Epithelial cell of esophagus (primary cell): Measurements from ENCODE around the gene CACNA1H.
"Not testable (repeated sequence)": the region's sequence is repeated elsewhere in the genome, so short reads cannot be mapped to it uniquely, and the experiment has no call there.

Experiments
- DNase-seq: peaks from one replicate; pipeline ENCODE4 v3.0.0; 2010; ENCODE audit warnings: low read depth
- H3K4me3 ChIP-seq: 2 replicates; pipeline ENCODE4 v1.5.1; 2011; ENCODE audit warnings: mild to moderate bottlenecking, low read length, control low read depth
- TF ChIP-seq, protein P1 (sequence below): IDR thresholded peaks from 2 replicates; pipeline ENCODE4 v1.5.1; 2011; ENCODE audit warnings: low read depth, mild to moderate bottlenecking, low read length, control low read depth, inconsistent platforms; ENCODE audit not compliant: insufficient read depth; ENCODE audit errors: missing control alignments

The CACNA1H gene

DNA sequence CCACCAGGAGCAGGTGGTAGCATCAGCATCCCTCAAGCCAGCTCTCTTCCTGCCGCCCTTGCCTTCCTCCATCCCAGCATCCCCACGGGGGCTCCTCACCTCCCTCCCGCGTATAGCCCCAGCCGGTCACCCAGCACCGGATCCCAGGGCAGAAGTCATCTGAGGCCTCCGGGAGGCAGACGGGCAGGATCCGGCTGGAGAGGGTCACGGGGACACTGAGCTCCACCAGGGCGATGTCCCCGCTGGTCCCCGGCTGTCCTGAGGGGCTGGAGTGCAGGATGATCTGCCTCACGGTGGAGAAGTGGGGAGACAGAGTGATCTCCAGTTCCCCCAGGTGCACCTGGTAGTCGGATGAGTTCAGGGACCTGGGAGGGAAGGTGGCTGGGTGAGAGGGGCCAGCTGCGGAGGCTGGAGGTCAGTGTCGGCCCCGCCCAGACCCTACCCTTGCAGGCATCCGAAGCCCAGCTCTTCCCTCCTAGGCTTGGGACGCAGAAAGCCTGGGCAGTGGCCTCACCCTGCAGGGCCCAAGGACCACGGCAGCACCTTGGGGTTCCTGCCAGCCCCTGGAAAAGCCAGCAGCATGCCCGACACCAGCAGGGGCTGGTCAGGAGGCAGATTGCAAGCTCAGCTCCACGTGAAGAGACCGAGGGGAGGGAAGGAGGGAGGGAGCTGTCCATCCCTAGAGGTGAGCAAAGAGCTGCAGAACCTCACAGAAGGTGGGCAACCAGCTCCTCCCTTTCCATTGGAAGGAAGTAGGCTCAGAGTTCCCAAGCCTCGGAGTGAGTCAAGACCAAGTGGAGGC, 69.8 kb downstream of the CACNA1H start:
- TF ChIP-seq, protein P1, sequence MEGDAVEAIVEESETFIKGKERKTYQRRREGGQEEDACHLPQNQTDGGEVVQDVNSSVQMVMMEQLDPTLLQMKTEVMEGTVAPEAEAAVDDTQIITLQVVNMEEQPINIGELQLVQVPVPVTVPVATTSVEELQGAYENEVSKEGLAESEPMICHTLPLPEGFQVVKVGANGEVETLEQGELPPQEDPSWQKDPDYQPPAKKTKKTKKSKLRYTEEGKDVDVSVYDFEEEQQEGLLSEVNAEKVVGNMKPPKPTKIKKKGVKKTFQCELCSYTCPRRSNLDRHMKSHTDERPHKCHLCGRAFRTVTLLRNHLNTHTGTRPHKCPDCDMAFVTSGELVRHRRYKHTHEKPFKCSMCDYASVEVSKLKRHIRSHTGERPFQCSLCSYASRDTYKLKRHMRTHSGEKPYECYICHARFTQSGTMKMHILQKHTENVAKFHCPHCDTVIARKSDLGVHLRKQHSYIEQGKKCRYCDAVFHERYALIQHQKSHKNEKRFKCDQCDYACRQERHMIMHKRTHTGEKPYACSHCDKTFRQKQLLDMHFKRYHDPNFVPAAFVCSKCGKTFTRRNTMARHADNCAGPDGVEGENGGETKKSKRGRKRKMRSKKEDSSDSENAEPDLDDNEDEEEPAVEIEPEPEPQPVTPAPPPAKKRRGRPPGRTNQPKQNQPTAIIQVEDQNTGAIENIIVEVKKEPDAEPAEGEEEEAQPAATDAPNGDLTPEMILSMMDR: no peak
- H3K4me3 ChIP-seq: no peak overlapping the region
- DNase-seq: no peak

DNA sequence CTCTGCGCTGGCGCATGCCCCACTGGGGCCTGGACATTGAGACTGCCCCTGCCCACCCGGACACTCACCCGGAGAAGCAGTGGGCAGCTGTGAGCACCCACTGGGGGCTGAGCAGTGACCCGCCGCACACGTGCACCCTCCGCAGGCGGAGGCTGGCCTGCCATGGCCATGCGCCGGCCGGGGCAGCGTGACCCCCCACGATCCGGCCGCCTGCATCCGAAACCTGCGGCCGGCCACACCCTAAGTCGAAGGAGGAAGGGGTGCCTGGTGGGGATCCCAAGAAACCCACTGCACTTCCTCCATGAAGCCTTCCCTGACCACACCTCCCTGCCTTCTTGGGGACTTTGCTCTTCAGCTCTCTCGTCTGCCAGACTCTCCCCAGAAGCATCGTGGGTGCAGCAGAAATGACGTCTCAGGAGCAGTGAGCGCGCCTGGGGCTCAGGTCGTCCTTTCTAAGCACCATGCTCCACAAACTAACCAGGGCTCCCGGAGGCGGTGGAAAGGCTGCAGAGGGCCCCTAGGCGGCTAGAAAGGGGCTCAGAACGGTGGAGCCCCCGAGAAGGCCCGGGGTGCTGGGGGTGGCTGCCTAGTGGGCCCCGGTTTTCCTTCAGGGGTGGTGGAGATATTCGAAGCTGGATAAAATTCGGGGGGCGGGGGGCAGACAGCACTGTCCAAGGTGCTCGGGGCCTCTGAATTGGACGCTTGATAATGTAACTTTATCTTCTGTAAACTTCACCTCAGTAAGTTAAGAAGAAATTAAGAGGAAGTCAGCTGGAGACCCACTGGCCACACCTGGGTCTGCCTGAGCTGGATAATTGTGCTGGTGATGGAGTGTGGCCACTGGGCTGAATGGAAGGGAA, 70.7 kb downstream of the CACNA1H start:
- H3K4me3 ChIP-seq: no peak overlapping the region
- no peak for DNase-seq
- TF ChIP-seq, protein P1: no peak

DNA sequence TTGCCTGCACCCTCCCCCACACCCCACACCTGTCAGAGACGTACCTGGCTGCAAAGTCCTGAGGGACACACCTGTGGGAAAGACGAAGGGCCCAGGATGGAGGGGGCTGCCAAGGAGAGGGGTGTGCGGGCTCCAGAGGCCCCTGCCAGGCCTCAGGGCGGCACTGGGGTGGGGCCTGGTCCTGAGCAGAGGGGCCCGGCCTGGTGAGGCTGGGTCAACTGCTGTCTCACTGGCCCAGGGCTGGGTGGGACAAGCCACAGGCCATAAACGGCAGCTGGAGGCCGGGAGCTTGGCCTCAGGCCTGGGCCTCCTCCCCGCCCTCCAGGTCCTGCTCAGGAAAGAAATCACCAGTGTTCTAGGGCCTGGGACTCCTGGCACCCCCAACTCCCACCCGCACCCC, 71.7 kb downstream of the CACNA1H start:
- no peak for DNase-seq
- no peak overlapping the region for H3K4me3 ChIP-seq
- TF ChIP-seq, protein P1: no peak

DNA sequence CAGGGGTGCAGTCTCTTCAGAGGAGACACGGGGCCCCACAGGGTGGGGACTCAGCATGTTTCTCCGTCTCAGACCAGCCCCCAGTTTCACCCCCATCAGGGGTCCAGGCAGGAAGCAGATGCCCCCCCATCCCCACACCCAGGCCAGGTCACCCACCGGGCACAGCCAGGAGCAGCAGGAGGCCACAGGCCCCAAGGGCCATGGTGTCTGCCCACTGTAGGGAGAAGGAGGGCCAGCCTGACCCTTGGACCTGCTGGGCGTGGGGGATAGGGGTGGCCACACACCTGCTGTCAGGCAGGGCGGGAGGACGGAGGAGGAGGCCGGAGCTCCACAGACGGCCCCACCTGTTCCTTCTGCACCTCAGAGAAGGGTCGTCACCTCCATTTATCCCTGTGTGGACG, 72.1 kb downstream of the CACNA1H start, which contains the start of gene TPSG1:
Gene TPSG1 (minus strand): TSS at position 218 of the 401 bp plus-strand sequence. CDS start 16 bp downstream, at position 202.
- H3K4me3 ChIP-seq: no peak within 1 kb of the TSS
- TF ChIP-seq, protein P1: no peak
- no peak for DNase-seq

DNA sequence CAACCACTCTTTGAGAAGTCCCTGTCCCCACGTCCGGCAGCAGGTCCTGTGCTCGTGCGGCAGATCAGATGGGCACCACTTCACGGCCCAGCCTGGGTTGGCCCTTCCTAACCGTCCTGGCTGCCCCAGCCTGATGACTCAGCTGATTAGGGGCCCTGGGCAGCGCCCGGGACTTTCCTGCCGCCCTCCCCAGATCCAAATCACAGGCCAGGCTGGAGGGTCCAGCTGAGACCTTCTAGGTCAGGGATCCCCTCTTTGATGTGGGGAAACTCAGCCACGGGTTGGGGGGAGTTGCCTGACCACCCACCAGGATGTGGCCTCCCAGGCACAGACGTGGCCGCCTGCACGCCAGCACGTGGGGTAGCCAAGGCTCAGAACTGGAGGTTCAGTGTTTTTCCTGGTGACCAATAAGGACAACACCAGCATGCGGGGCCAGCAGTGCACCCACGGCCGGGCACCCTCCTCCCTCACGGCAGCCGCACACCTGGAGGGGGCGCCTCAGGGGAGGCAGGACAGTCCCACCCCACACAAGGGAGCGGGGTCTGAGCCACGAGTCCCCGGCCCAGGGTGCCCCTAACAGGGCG, 72.9 kb downstream of the CACNA1H start:
- not testable (repeated sequence) for H3K4me3 ChIP-seq, DNase-seq

DNA sequence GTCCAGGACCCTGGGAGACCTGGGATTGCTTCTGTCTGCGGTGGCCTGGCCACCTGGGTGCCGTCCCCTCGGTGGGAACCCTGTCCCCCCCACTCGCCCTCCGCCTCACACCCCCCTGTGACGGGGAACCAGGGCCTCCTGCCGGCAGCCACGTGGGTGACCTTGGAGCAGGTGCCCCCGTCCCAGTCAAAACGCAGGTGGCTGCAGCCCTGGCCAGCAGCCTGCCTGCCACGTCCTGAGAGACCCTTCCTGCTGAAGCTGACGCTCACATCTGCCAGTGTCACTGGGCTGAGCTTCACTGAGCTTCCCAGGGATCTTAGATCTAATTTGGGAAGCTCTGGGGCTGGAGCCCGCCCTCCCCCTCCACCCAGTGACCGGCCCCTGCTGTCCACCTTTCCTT, 73.8 kb downstream of the CACNA1H start:
- not testable (repeated sequence) for H3K4me3 ChIP-seq, DNase-seq

DNA sequence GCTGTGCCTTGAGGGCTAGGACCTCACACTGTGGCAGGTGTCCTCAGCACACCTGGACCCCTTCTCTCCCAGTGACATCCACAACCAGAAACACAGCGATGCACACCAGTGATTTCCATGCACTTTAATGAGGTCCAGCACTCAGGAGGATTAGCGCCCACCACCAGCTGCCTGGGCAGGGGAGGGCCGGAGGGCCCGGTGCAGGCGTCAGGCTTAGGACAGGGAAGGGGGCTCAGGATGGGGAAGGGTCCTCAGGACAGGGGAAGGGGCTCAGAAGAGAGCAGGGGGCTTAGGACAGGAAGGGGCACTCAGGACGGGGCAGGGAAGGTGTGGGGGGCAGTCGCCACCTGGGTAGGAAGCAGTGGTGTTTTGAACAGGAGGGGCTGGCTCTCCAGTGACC, 75.3 kb downstream of the CACNA1H start:
- H3K4me3 ChIP-seq, DNase-seq: not testable (repeated sequence)

DNA sequence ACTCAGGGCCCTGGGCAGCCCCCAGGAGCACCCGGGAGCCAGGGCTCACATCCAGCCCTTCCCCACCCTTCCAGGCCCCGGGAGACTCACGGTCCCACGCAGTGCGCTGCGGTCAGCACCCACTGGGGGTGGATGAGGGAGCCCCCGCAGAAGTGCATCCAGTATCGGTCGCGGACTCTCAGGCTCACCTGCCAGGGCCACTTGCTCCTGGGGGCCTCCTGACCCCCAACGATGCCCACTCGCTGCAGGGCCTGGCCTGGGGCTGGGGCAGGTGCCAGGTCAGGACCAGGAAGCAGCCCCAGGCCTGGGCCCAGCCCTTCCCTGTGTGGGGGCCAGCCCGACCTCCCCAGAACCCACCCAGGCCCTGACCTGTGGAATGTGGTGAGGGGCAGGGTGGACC, 76.6 kb downstream of the CACNA1H start:
- H3K4me3 ChIP-seq, DNase-seq: not testable (repeated sequence)

DNA sequence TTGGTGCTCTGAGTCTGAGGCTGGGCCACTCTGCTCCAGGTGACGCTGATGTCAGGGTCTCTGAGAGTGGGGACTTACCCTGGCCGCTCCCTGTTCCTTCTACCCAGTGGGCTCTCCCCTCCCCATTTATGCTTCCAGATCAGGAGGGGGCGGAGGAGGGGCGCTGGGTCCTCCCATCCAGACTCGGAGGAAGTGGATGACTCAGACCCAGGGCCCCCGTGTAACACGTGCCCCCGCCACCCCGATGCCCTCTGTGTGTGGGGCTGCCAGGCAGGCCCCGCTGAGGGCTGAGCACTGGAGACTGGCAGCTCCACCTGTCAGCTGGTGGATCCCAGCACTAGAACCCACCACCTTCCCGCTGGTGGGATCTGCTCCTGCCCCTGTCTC, 77.2 kb downstream of the CACNA1H start, which contains the start of gene TPSB2:
Gene TPSB2 (minus strand): TSS at position 101 of the 387 bp plus-strand sequence. CDS start 233 bp downstream, outside the sequence.
- H3K4me3 ChIP-seq, DNase-seq: not testable (repeated sequence)

DNA sequence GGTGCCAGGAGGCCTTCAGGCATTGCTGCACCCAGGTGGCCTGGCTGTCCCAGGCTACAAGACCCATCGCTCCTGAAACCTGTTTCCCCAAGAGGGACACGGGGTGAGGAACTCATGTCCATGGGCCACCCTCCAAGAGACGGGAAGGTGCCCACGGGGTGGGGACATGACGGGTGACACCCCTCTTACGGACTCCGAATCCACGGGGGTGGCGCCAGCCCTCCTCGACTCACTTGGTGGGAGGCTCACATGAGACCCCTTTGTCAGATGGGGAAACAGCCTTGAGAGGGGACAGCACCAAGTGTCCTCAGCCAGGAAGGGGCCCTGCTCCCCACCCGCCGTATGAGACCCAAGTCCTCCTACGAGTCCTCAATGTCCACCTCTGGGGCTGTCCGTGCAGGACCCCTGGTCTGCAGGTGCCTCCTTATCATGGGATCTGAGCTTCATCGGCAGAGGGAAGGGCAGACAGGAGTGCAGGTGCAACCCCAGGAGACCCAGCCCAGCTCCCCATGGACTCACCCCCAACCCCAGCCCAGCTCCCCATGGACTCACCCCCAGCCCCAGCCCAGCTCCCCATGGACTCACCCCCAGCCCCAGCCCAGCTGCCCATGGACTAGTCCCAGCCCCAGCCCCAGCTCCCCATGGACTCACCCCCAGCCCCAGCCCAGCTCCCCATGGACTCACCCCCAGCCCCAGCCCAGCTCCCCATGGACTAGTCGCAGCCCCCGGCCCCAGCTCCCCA, 77.7 kb downstream of the CACNA1H start:
- not testable (repeated sequence) for H3K4me3 ChIP-seq, DNase-seq

DNA sequence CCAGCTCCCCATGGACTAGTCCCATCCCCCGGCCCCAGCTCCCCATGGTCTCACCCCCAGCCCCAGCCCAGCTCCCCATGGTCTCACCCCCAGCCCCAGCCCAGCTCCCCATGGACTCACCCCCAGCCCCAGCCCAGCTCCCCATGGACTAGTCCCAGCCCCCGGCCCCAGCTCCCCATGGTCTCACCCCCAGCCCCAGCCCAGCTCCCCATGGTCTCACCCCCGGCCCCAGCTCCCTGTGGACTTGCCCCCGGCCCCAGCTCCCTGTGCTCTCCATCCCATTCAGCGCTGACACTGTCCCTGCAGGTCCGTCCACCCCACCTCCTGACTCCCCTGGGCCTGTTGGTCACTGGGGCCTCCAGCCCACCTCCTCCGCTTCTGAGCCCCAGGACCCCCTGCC, 78.4 kb downstream of the CACNA1H start:
- not testable (repeated sequence) for H3K4me3 ChIP-seq, DNase-seq

DNA sequence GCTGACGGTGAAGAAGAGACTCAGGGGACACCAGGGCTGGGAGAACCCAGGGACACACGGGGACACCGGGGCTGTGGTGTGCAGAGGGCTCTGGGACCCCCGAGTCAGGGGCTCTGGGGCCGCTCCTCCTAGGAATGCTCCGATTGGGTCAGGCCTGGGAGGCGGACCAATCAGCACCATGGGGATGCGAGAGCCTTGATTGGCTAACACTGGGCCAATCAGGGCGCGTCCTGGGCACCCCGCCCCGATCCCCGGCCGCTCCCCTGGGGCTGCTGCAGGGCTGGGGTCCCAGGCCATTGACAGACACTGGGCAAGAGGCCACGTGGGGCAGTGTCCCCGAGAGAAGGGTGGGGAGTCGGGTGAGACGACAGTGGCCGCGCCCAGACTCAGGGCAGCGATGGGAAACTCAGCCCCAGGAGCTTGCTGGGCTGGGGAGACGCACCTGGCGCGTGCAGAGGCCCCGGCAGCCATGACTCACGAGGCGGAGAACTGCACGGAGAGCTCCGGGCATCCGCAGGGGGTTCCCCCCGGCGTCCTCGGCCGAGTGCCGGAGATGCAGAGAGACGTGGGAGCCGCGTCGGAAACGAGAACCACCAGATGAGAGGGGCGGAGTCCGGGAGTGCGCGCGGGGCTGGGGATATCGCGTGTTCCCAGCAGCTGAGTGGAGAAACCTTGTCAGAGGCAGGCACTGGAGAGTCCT, 79.3 kb downstream of the CACNA1H start:
- H3K4me3 ChIP-seq, DNase-seq: not testable (repeated sequence)

DNA sequence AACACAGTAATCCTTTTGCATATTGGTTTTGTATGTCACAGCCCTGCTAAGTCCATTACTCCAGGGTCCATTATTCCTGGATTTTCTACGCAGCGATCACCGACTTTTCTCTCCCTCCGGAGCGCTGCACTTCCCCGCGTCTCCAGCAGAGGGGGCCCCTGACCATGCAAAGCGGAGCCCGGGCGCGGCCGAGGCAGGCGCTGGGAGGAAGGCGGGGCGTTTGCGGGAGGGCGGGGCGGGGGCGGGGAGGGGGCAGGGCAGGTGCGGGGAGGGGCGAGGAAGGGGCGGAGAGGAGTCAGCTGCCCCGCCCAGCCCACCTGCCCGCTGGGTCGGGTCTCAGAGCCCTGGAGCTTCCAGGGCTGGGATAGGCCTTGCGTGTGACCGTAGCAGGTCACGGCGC, 83.8 kb downstream of the CACNA1H start:
- not testable (repeated sequence) for H3K4me3 ChIP-seq, DNase-seq
